Stomach smooth muscle (tissue), 2 donors: ENCODE data around the gene PRR33.

Experiments used
- H3K27ac ChIP-seq: one replicate; pipeline ENCODE4 v1.7.0; 2013; ENCODE audit warnings: mild to moderate bottlenecking, low read length, inconsistent platforms
- H3K27me3 ChIP-seq, 2 donors: one replicate each; pipeline ENCODE4 v1.7.0; 2013; ENCODE audit warnings: low read length in 2 of 2; ENCODE audit not compliant: insufficient read depth in 2 of 2, control insufficient read depth in 1 of 2
- H3K36me3 ChIP-seq, 2 donors: one replicate each; pipeline ENCODE4 v1.7.0; 2013; ENCODE audit warnings: low read length in 2 of 2; ENCODE audit not compliant: control insufficient read depth in 2 of 2, insufficient read depth in 2 of 2
- H3K4me1 ChIP-seq: one replicate; pipeline ENCODE4 v1.7.0; 2013; ENCODE audit warnings: low read length; ENCODE audit not compliant: control insufficient read depth, insufficient read depth
- H3K4me3 ChIP-seq, 2 donors: one replicate each; pipeline ENCODE4 v1.7.0; 2013; ENCODE audit warnings: low read length in 2 of 2
- H3K9ac ChIP-seq, 2 donors: one replicate each; pipeline ENCODE4 v1.7.0; 2013; ENCODE audit warnings: low read length in 2 of 2, mild to moderate bottlenecking in 1 of 2
- H3K9me3 ChIP-seq, 2 donors: one replicate each; pipeline ENCODE4 v1.7.0; 2013; ENCODE audit warnings: low read length in 2 of 2; ENCODE audit not compliant: control insufficient read depth in 2 of 2
- donor health status: healthy.
- donor health status: Pancreatic carcinoma.

Gene PRR33

DNA sequence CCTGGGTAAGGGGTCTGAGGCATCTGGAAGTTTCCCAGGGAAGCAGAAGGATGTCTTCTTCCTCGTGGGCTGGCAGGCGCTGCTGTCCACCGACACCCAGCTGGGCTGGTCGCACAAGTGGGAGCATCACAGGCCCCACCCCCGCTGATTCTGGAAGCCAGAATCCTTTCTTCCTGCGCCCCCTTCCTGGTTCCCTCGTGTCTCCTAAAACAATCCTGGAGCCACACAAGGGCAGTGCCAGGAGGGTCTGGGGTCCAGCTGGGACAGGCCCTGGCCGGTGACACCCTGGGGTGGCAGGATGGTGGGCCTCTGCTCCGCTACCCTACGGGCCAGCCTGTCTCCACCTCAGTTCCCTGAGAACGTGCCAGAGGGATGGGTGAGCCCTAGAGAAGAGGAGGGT is 34.6 kb downstream of the PRR33 start:
- no peak overlapping the region for H3K27ac ChIP-seq
- H3K36me3 ChIP-seq, result no peaks in the 10 kb centered on the region
- H3K9ac ChIP-seq, result no peak overlapping the region
- no peaks in the 10 kb centered on the region for H3K4me1 ChIP-seq
- H3K4me3 ChIP-seq, result no peak overlapping the region
- no peaks in the 10 kb centered on the region for H3K27me3 ChIP-seq
- H3K9me3 ChIP-seq, result no peaks in the 10 kb centered on the region

DNA sequence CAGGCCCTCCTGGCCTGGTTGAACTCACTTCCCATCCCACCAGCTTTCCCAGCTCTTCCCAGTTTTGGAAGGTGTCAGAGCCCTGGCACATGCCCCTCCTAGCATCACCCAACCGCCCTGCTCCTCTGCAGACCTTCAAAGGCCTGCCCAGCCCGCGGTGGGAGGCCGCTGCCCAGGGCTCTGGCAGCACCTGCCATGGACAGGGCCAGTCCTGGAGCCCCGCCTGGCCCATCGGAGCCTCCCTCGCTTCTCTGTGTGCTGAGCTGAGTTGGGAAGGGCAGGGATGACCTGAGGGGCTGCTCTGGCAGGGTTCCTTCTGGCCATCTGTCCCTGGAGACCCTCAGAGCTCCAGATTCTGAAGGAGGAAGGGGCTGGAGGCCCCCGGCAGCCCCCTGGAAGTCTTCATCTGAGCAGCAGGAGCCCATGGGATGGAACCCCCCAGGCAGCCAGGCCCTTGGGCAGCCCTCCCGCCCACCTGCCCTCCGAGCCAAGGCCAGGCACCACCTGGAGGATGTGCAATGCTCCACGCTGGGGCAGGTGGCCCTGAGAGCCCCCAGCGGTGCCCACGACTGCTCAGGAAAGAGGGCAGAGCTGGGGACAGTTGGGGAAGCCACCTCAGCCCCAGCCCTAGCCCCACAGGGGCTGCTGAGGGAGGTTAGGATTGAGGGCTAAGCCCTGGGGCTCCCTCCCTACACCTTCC is 35.2 kb downstream of the PRR33 start:
- Histone ChIP-seq H3K9ac (no peak overlapping the region), H3K9me3 (no peaks in the 10 kb centered on the region), H3K27ac (no peak overlapping the region), H3K36me3 (no peaks in the 10 kb centered on the region), H3K27me3 (no peaks in the 10 kb centered on the region), H3K4me1 (no peaks in the 10 kb centered on the region), H3K4me3 (no peak overlapping the region)

DNA sequence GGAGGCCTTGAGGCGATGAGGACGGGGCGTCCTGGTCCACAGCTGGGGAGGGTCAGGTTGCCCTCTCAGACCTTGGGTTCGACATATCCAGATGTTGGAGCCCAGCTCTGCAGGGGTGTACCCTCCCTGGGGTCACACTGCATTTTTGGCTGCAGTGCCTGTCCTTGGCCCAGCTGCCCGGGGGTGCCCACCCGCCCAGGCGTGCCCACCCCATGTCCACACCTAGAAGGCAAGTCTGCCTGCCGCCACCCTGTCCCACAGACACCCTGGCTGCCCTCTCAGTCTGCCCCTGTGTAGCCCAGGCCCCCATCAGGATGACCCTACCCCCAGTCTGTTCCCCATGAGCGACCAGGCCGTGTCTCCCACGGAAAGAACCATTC is 35.8 kb downstream of the PRR33 start:
- Histone ChIP-seq H3K9me3 (no peaks in the 10 kb centered on the region), H3K4me3 (no peak overlapping the region), H3K27me3 (no peaks in the 10 kb centered on the region), H3K9ac (no peak overlapping the region), H3K4me1 (no peaks in the 10 kb centered on the region), H3K27ac (no peak overlapping the region), H3K36me3 (no peaks in the 10 kb centered on the region)

DNA sequence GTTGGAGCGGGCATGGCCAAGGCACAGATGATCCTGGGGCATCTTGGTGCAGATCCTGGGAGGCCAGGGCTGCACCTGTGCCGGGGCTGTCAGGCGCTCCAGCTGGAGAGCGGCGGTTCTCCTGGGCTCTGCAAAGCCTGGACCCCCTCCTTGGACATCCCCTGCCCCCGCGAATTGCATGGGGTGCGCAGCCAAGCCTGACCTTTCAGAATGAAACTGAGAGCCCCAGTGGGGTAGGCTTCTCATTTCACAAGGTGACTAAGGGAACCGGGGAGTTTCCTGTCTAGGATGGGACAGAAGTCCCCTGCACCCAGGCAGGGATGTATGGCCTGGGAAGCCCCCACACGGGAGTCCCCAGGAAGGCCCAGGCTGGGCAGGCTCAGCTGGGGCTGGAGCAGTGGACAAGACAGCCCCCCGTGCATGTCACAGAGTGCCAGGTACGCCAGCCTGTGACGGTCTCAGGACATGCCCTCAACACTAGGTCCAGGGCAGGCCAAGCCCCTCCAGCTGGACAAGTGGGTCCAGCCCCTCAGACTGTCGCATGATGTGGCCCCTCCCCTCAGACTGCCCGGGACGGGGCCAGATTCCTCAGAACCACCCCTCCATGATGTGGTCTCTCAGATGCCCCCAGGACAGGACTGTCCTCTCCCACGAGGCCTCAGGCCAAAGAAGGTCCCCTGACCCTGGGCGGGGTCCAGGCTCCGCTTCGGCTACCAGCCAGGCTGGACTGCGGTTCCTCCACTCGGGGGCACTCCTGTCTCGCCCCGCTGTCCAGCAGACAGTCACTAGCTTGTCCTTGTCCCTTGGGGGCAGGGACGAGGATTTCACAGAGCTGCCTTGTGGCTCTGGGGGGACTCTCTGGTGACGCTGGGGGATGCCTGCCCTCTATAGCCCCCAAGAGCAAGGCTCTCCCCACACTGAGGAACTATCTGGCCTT is 36.5 kb downstream of the PRR33 start:
- no peak overlapping the region for H3K27ac ChIP-seq
- H3K9ac ChIP-seq, result no peak overlapping the region
- H3K9me3 ChIP-seq, result no peaks in the 10 kb centered on the region
- H3K4me3 ChIP-seq, result no peak overlapping the region
- no peaks in the 10 kb centered on the region for H3K4me1 ChIP-seq
- no peaks in the 10 kb centered on the region for H3K36me3 ChIP-seq
- H3K27me3 ChIP-seq, result no peaks in the 10 kb centered on the region

DNA sequence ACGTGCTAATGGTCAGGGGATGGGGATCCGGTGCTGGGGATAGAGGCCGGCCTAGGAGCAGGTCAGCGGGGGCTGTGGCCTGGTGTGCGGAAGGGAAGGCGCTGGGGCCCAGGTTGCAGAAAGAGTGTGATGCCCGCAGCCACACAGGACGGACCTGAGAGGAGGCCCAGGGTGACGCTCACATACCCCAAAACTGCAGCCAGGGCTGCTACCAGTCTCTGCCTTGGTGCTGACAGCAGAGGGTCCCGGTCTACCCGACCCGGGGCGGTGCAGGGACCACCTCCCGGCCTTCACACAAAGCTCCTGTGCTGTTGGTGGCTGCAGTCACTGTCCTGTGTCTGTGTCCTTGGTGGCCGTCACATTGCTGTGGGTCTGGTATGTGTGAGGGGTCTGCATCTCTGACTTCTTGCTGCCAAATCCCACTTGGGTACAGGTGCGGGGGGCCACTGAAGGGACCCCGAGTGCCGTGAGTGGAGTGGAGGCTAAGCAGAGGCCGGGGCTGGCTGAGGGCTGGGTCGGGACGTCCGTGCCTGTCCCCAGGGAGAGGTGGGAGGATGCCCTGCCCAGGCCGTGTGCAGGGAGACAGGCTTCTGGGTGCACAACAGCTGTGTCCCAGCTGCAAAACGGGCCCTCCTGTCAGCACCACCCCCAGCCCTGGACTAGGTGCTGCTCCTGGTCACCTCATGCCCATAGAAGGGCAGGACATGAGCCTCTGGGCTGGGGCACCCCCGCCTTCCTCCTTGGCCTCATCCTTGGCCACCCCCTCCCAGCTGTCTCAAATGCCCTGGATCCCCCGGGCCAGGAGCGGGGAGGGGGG is 37.4 kb downstream of the PRR33 start:
- Histone ChIP-seq H3K27me3 (no peaks in the 10 kb centered on the region), H3K4me3 (peak overlapping the region in 1 of 2 donors; percentile 8), H3K4me1 (no peaks in the 10 kb centered on the region), H3K9me3 (no peaks in the 10 kb centered on the region), H3K27ac (no peak overlapping the region), H3K9ac (no peak overlapping the region), H3K36me3 (no peaks in the 10 kb centered on the region)

DNA sequence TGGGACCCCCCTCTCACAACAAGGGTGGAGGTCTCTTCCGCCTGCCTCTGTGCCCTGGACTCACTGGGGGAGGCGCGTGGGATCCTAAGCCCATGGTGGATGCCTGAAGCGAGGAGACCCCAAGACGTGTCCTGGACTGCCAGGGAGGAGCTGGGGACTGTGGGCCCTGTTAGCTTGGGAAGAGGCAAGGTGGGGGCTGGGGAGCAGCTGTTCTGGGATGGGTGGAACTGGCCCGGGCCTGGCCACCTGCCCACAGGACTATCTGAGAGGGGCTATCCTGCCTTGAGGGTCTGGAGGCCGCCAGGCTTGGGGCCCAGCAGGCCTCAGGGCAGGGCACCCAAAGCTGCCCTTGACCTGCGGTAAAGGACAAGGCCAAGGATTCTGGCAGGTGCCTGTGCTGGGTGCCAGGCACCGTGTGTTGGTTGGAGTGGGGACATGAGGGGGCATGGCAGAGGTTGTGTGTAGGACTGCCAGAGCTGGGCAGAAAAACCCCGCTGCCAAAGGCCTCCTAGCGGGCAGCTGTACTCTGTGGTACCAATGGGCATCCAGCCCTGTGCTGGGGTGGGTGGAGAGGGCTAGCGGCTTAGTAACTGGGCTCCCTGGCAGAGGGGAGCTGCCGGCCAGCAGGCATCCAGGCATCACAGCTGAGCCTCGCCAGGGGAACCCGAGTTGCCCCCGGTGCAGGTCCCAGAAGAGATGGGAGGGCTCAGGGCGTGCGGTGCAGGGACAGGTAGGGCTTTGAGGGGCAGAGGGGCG is 38.1 kb downstream of the PRR33 start:
- no peak overlapping the region for H3K9ac ChIP-seq
- H3K4me1 ChIP-seq, result no peaks in the 10 kb centered on the region

DNA sequence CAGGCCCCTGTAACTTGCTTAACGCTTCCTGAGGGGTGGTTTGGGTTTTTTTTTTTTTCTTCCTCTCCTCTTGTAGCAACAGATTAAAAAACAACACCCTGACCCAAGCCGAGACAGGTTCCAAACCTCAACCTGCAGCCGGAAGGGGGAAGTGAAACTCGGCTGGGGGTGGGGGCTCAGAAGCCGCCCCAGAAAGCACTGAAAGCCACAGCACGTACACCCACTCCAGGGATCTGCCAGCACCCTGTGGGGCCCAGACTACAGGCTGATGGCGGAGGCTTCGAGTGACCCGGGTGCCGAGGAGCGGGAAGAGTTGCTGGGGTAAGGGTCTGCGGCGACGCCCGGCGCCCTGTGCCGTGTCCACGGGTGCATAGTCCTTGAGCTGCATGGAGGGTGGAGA is 38.8 kb downstream of the PRR33 start, which contains the start of gene LSP1:
Gene LSP1 (plus strand): TSS at position 208 of the 400 bp plus-strand sequence. CDS start 61 bp downstream, at position 269.
- H3K4me1 ChIP-seq, result no peaks in the 10 kb centered on the region
- peak within 1 kb of the TSS in 1 of 2 donors; percentile 3 for H3K4me3 ChIP-seq
- H3K9ac ChIP-seq, result no peak within 1 kb of the TSS
- no peaks in the 10 kb centered on the region for H3K27me3 ChIP-seq
- no peaks in the 10 kb centered on the region for H3K9me3 ChIP-seq
- H3K36me3 ChIP-seq, result no peaks in the 10 kb centered on the region
- no peak within 1 kb of the TSS for H3K27ac ChIP-seq

More for the DNA sequence above, 38.1 kb downstream of the PRR33 start:
- H3K27ac ChIP-seq, result no peak overlapping the region
- H3K9me3 ChIP-seq, result no peaks in the 10 kb centered on the region
- H3K36me3 ChIP-seq, result no peaks in the 10 kb centered on the region
- H3K27me3 ChIP-seq, result no peaks in the 10 kb centered on the region
- peak overlapping the region in 1 of 2 donors; percentile 8 for H3K4me3 ChIP-seq

DNA sequence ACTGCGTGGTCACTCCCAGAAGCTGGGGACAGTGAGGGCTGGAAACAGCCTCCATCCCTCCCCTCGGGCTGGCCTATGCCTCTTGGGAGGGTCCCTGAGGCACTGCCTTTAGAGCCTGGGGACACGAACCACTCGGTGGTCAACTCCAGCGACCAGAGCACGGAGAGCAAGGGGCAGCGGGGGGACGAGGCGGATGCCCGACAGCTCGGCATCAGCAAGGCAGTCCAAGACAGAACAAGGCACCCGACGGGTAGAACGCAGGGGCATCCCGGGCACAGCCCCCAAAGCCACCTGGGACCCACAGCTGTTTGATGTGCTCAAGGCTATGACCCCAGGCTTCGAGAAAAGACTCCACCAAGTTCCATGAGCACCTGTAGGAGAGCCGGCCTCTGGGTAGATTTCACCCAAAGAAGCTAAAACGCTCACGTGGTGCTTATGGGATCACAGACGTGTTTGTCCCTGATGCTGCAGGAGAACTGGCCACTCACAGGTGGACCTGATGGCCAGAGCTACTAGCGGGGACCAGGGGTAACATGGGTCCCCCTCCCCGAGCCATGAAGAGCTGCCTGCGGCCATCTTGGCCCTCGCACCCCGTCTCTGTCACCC is 39.3 kb downstream of the PRR33 start:
- no peak overlapping the region for H3K4me3 ChIP-seq
- no peaks in the 10 kb centered on the region for H3K4me1 ChIP-seq
- no peaks in the 10 kb centered on the region for H3K36me3 ChIP-seq
- H3K9me3 ChIP-seq, result no peaks in the 10 kb centered on the region
- no peak overlapping the region for H3K27ac ChIP-seq
- H3K27me3 ChIP-seq, result no peaks in the 10 kb centered on the region
- no peak overlapping the region for H3K9ac ChIP-seq

DNA sequence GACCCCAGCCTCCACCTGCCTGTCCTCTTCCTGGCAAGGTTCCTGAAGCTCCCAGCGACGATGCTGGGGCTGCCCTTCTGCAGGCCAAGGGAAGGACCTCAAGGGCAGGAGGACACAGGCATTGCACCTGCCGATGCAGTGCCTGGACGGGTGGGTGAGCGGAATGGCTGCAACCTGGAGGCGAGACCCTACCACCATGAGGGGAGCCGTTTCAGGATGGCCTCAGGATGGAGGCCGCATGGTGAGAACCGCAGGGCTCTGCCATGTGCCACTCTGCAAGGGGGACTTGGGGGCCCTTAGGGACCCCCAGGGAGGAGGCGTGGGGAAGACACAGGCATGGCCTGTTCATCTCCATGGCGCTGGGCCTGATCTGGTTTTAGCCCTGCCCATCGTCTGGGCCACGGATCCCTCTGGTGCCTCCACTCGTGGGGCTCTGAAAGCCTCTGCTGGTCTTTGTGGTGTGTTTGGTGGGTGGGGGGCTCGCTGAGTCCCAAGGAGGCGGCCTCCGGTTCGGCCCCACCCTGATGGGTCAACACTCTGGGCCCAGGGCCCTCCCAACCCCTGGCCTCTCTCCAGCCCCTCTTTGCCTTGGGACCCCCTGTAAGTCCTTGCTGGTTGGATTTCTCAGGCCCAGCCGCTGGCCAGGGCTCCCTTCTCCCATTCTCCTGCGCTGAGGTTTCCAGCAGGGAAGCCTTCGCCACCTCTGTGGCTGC is 40.1 kb downstream of the PRR33 start:
- Histone ChIP-seq H3K36me3 (no peaks in the 10 kb centered on the region), H3K9ac (no peak overlapping the region), H3K9me3 (no peaks in the 10 kb centered on the region), H3K4me3 (no peak overlapping the region), H3K27ac (no peak overlapping the region), H3K4me1 (no peaks in the 10 kb centered on the region), H3K27me3 (no peaks in the 10 kb centered on the region)
